Measurements from ENCODE around the gene ARL4C.

Gene ARL4C

DNA sequence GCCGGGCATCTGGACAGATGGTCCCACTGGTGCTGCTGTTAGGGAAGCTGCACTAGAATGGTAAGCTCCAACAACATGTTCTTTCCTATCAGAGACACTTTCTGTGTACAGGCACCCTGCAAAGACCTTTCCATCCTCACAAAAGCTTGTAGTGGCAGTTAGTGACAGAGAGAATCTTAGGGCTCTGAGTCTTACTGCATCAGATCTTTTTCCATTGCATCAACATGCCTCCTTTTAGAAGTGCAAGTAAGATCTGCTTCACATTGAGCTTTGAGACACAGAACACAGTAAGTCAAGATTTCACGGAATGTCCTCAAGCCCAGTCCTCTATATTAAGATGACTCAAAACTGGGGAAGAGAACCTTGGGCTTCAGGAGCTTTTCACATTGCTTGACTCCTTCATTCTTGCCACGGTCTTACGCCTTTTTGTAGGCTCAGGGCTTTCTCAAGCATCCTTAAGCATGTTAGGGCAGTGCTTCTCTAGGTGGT is 52.6 kb downstream of the ARL4C start:
- no peak for DNase-seq
